GM23248 (cell line): ENCODE measurements around the gene B3GALNT2. TPM values are rescaled to one million over a fixed set of nuclear protein-coding genes. Genes with fewer than 3 reads are reported as not detected.
A peak's percentile ranks its signal among the peaks of the same experiment; 100 is the strongest.

Experiments used
- DNase-seq: peaks from one replicate; pipeline ENCODE4 v3.0.0-alpha.2; 2015
- H2AFZ ChIP-seq: fragments of 200-600 bp; sonication (generic); 2 replicates; pipeline ENCODE4 v1.6.1; 2016; ENCODE audit warnings: antibody characterized with exemption
- H3F3A ChIP-seq: fragments of 200-600 bp; sonication (generic); 2 replicates; pipeline ENCODE4 v1.6.1; 2016; ENCODE audit warnings: mild to moderate bottlenecking, antibody characterized with exemption, mixed run types; ENCODE audit not compliant: insufficient read depth
- H3K27ac ChIP-seq: fragments of 200-600 bp; sonication (generic); 2 replicates; pipeline ENCODE4 v1.5.1; 2016; ENCODE audit warnings: mild to moderate bottlenecking
- H3K27me3 ChIP-seq: fragments of 200-600 bp; sonication (generic); replicated peaks from 2 replicates; pipeline ENCODE4 v1.6.1; 2016; ENCODE audit warnings: mild to moderate bottlenecking; ENCODE audit not compliant: insufficient read depth
- H3K36me3 ChIP-seq: fragments of 200-600 bp; sonication (generic); 2 replicates; pipeline ENCODE4 v1.6.1; 2016; ENCODE audit warnings: low read depth, mild to moderate bottlenecking
- H3K4me1 ChIP-seq: fragments of 200-600 bp; sonication (generic); 2 replicates; pipeline ENCODE4 v1.6.1; 2016; ENCODE audit warnings: mild to moderate bottlenecking; ENCODE audit not compliant: insufficient read depth
- H3K4me2 ChIP-seq: fragments of 200-600 bp; sonication (generic); one replicate; pipeline ENCODE4 v1.6.1; 2016; ENCODE audit warnings: mild to moderate bottlenecking; ENCODE audit not compliant: unreplicated experiment
- H3K4me3 ChIP-seq: fragments of 200-600 bp; sonication (generic); 2 replicates; pipeline ENCODE4 v1.5.1; 2016; ENCODE audit warnings: mild to moderate bottlenecking
- H3K79me2 ChIP-seq: fragments of 200-600 bp; sonication (generic); 2 replicates; pipeline ENCODE4 v1.6.1; 2016; ENCODE audit warnings: mild to moderate bottlenecking; ENCODE audit not compliant: insufficient read depth
- H3K9ac ChIP-seq: fragments of 200-600 bp; sonication (generic); 2 replicates; pipeline ENCODE4 v1.6.1; 2016; ENCODE audit warnings: mild to moderate bottlenecking
- H3K9me2 ChIP-seq: fragments of 200-600 bp; sonication (generic); 2 replicates; pipeline ENCODE4 v1.6.1; 2016; ENCODE audit warnings: mixed run types, mild to moderate bottlenecking, moderate library complexity; ENCODE audit not compliant: insufficient read depth
- H3K9me3 ChIP-seq: fragments of 200-600 bp; sonication (generic); one replicate; pipeline ENCODE4 v1.6.1; 2017; ENCODE audit warnings: low read depth
- H4K20me1 ChIP-seq: fragments of 200-600 bp; sonication (generic); 2 replicates; pipeline ENCODE4 v1.6.0; 2016; ENCODE audit not compliant: insufficient read depth
- EZH2 ChIP-seq: fragments of 200-600 bp; sonication (generic); IDR thresholded peaks from 2 replicates; pipeline ENCODE4 v1.6.1; 2018; ENCODE audit warnings: antibody characterized with exemption, mild to moderate bottlenecking; ENCODE audit not compliant: insufficient read depth, poor library complexity, severe bottlenecking
- EZH2phosphoT487 ChIP-seq: fragments of 200-600 bp; sonication (generic); IDR thresholded peaks from 2 replicates; pipeline ENCODE4 v1.6.1; 2018; ENCODE audit warnings: antibody characterized with exemption, moderate library complexity, mild to moderate bottlenecking, low read depth; ENCODE audit not compliant: insufficient read depth
- WGBS, 2 experiments: methylation state at CpG; one replicate each; pipeline ENCODE4 v1.1.6; 2015 to 2017; ENCODE audit warnings: low lambda C conversion rate in 2 of 2, low coverage in 1 of 2; ENCODE audit errors: missing lambda C conversion rate in 2 of 2; 5-methylcytosine and 5-hydroxymethylcytosine counted together
- in situ Hi-C: fragments of 300-500 bp; cut with MboI; formaldehyde crosslinking; loops from 2 replicates; pipeline ENCODE4 v1.15.0; 2020
- polyA plus RNA-seq: library from polyadenylated mRNA; unstranded; fragments of >200 nt; fragmentation: Nextera tagmentation; extraction: Ambion mirVana; gene quantifications from 2 replicates; pipeline ENCODE4 v1.2.1, GENCODE V29; 2016
- total RNA-seq: library from RNA; depleted of rRNA; stranded (reverse); fragments of >200 nt; shearing (Covaris generic); gene quantifications from 2 replicates; pipeline ENCODE4 v1.2.3, GENCODE V29; 2014

The B3GALNT2 gene
- total and polyA plus RNA-seq, 2 experiments from 2014 or later = 13.3 to 28.1 TPM

DNA sequence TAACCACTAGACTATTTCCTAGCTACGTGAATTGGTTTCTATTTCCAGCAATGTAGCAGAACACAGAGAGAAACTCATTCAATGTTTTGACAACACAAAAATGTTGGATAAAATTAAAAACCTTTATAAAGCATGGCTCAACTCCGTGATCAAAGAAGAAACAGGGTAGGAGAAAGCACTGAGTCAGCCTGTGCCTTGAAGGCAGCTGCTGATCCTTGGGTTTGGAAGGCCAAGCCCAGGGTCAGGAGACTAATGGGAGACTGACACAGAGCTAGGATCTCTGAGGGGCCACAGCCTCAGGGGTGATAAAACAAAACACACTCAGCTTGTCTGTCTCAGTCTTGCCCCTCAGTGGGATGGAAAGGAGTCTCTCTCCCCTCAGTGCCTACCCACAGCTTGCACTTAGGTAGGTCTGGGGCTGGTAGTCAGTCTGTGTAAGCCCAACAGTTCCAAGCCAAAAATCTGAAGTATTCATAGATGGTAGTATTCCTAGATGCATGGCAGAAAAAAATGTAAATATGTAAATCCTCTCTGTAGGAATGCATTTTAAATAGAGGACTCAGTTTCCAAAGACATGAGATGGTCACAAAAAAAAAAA lies 53.3 kb downstream of the B3GALNT2 start:
- WGBS, 2 experiments = 88% methylated on average over 2 of the region's 2 CpGs

DNA sequence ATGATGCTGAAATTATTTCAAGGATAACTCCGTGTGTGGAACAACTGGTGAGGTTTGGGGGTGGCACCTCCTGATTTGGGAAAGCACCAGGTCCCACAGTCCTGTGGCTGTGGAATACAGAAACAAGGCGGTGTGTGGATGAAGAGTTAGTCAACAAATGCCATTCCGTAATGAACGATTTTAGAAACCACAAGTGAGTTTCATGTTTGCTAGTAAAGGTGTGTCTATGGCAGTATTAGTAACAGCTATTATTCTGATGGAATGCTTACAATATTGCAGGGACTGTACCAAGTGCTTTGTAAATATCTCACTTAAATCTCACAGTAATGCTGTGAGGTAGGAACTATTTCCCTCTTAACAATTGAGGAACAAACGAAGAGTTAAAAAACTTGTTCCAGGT lies 53.8 kb downstream of the B3GALNT2 start:
- Histone ChIP-seq H3K9me2 (no peaks in the 10 kb centered on the region), H3F3A (no peaks in the 10 kb centered on the region), H3K4me3 (no peak overlapping the region), H3K4me1 (no peaks in the 10 kb centered on the region), H3K36me3 (peaks cover 31% of the 10 kb centered on the region), H3K27me3 (no peaks in the 10 kb centered on the region), H2AFZ (no peak overlapping the region), H3K27ac (no peak overlapping the region), H3K79me2 (no peaks in the 10 kb centered on the region), H3K9ac (no peak overlapping the region), H3K9me3 (no peaks in the 10 kb centered on the region), H3K4me2 (no peak overlapping the region), H4K20me1 (no peaks in the 10 kb centered on the region)
- DNase-seq = no peak
- in situ Hi-C loops = no loop called here
- no peak for TF ChIP-seq EZH2
- TF ChIP-seq EZH2phosphoT487 = no peak
- 80% methylated on average over 5 of the region's 5 CpGs for WGBS, 2 experiments

More for the DNA sequence above, 53.3 kb downstream of the B3GALNT2 start:
- Histone ChIP-seq H3K36me3 (peaks cover 29% of the 10 kb centered on the region), H3K9me2 (no peaks in the 10 kb centered on the region), H3F3A (no peaks in the 10 kb centered on the region), H3K9ac (no peak overlapping the region), H3K4me1 (no peaks in the 10 kb centered on the region), H4K20me1 (no peaks in the 10 kb centered on the region), H3K27me3 (no peaks in the 10 kb centered on the region), H3K79me2 (no peaks in the 10 kb centered on the region), H2AFZ (no peak overlapping the region), H3K27ac (no peak overlapping the region), H3K4me3 (no peak overlapping the region), H3K4me2 (no peak overlapping the region), H3K9me3 (no peaks in the 10 kb centered on the region)
- TF ChIP-seq EZH2phosphoT487 = no peak
- no peak for TF ChIP-seq EZH2
- DNase-seq = no peak
- in situ Hi-C loops = no loop called here

DNA sequence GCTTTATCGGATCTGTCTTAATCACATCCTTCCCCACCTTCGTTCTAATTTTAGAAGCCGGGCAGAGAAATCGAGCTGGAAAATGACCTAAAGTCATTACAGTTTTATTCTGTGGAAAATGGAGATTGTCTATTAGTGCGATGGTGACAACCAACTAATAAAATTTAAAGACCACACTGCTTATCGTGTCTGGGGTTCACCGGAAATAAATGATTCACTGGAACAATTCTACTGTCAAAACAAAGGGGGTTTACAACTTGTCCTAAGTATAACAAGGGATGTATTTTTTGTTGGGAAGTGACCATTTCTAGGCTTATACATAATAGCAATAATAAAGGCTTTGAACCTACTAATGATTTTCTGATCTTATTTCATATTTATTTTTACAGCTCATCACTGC lies 55.6 kb downstream of the B3GALNT2 start:
- 81% methylated on average over 7 of the region's 7 CpGs for WGBS, 2 experiments
- H3K36me3 ChIP-seq = peaks cover 48% of the 10 kb centered on the region
- in situ Hi-C loops = no loop called here

DNA sequence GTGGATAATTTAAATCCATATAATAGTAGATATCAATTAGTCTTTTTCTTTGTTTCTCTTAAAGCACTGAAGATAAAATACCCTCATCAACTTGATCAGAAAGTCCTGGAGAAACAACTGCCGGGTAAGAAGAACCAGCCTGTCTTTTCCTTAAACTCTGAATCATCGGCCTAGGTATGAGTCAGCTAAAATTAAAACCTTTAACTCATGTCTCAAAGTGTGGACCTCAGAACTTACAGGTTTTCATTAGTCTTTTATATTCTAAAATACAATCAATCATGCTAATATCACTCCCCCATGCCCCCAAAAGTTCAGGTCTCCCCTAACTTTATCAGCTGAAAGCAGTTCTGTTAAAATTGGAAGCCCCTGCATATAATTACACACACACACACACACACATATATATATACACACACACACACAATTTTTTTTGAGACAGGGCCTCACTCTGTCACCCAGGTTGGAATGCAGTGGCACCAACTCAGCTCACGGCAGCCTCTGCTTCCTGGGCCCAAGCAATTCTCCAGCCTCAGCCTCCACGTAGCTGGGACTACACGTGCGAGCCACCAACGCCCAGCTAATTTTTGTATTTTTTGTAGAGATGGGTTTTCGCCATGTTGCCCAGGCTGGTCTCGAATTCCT lies 61.3 kb downstream of the B3GALNT2 start:
- Histone ChIP-seq H3K9me3 (no peaks in the 10 kb centered on the region), H2AFZ (peak overlapping the region; percentile 24; the same call in 1 of the 2 replicates), H3K4me1 (peaks cover 12% of the 10 kb centered on the region), H3K4me2 (peak overlapping the region; percentile 49), H4K20me1 (no peaks in the 10 kb centered on the region), H3K79me2 (no peaks in the 10 kb centered on the region), H3K9ac (peak overlapping the region; percentile 50), H3K4me3 (no peak overlapping the region), H3K27ac (peak overlapping the region; percentile 68), H3K36me3 (peaks cover 46% of the 10 kb centered on the region), H3K27me3 (no peaks in the 10 kb centered on the region), H3F3A (peaks cover 34% of the 10 kb centered on the region), H3K9me2 (no peaks in the 10 kb centered on the region)
- 72 to 73% methylated on average over 9 of the region's 9 CpGs for WGBS, 2 experiments
- in situ Hi-C loops = no loop called here
- peak; percentile 83 for DNase-seq
- TF ChIP-seq EZH2 = no peak
- TF ChIP-seq EZH2phosphoT487 = no peak

More for the DNA sequence above, 55.6 kb downstream of the B3GALNT2 start:
- Histone ChIP-seq H3K4me3 (no peak overlapping the region), H3K4me1 (no peaks in the 10 kb centered on the region), H3K4me2 (no peak overlapping the region), H3K9ac (no peak overlapping the region), H3F3A (peaks cover 11% of the 10 kb centered on the region), H3K9me3 (no peaks in the 10 kb centered on the region), H2AFZ (no peak overlapping the region), H3K9me2 (no peaks in the 10 kb centered on the region), H3K27ac (no peak overlapping the region), H4K20me1 (no peaks in the 10 kb centered on the region), H3K79me2 (no peaks in the 10 kb centered on the region), H3K27me3 (no peaks in the 10 kb centered on the region)
- DNase-seq = no peak
- TF ChIP-seq EZH2phosphoT487 (no peak), EZH2 (no peak)
